Measurements from ENCODE around the gene ACVR1.

- no peak for TF ChIP-seq ZFP3 (CRISPR knock-in tag; IDR thresholded peaks at IDR 0.05)
- no peak for TF ChIP-seq ARNTL (CRISPR knock-in tag; IDR thresholded peaks at IDR 0.05; ENCODE audit: borderline replicate concordance, low read depth)
- TF ChIP-seq ZNF8 (CRISPR knock-in tag; IDR thresholded peaks at IDR 0.05), result no peak
- no peak for TF ChIP-seq ZFP30 (CRISPR knock-in tag; IDR thresholded peaks at IDR 0.05)
These were observed 117.5 kb downstream of the ACVR1 start for GRCh38 chr2:157758586-157758985.

Measured in SK-N-SH treated with all-trans-retinoic acid at 6 μM for 48 hours (cell line).